Activated T-cell treated with anti-CD3 and anti-CD28 coated beads for 24 hours (primary cell): ENCODE measurements around the gene FUT1.
"Not testable (repeated sequence)": the region's sequence is repeated elsewhere in the genome, so short reads cannot be mapped to it uniquely, and the experiment has no call there.

Experiments used
- DNase-seq: peaks from one replicate; pipeline ENCODE4 v3.0.0-alpha.2; 2020; ENCODE audit warnings: low read depth

Gene FUT1

GRCh38 chr19:48752496-48753365, at the start of gene FUT1:
Gene FUT1, minus strand, starts transcription at chr19:48752641. Its CDS starts 1,360 bp downstream, at chr19:48751281.
- no peak for DNase-seq

- no peak for DNase-seq
Observed at GRCh38 chr19:48799358-48800300, 47.2 kb upstream of the FUT1 start.

- no peak for DNase-seq
Observed at GRCh38 chr19:48798937-48799336, 46.5 kb upstream of the FUT1 start.

- no peak for DNase-seq
Observed at GRCh38 chr19:48797103-48797502, 44.7 kb upstream of the FUT1 start.

- no peak for DNase-seq
Observed at GRCh38 chr19:48796298-48797083, 44.0 kb upstream of the FUT1 start.

- no peak for DNase-seq
Observed at GRCh38 chr19:48795685-48796070, 43.2 kb upstream of the FUT1 start.

GRCh38 chr19:48795055-48795684, 42.7 kb upstream of the FUT1 start:
- peak; percentile 76 for DNase-seq

- no peak for DNase-seq
Observed at GRCh38 chr19:48794291-48794690, 41.9 kb upstream of the FUT1 start.

- DNase-seq, result no peak
Observed at GRCh38 chr19:48793271-48793670, 40.8 kb upstream of the FUT1 start.

- DNase-seq, result not testable (repeated sequence)
Observed at GRCh38 chr19:48787331-48787730, 34.9 kb upstream of the FUT1 start.

GRCh38 chr19:48786422-48786821, 34.0 kb upstream of the FUT1 start:
- DNase-seq, result not testable (repeated sequence)

GRCh38 chr19:48784527-48784926, 32.1 kb upstream of the FUT1 start:
- DNase-seq, result no peak

- no peak for DNase-seq
Observed at GRCh38 chr19:48780631-48781391, 28.4 kb upstream of the FUT1 start.

- no peak for DNase-seq
Observed at GRCh38 chr19:48779636-48780035, 27.2 kb upstream of the FUT1 start.

- DNase-seq, result no peak
Observed at GRCh38 chr19:48777720-48778119, 25.3 kb upstream of the FUT1 start.

GRCh38 chr19:48777139-48777538, 24.7 kb upstream of the FUT1 start:
- no peak for DNase-seq

- DNase-seq, result no peak
Observed at GRCh38 chr19:48772503-48772953, 20.1 kb upstream of the FUT1 start.

- no peak for DNase-seq
Observed at GRCh38 chr19:48770734-48771472, 18.5 kb upstream of the FUT1 start.

- no peak for DNase-seq
Observed at GRCh38 chr19:48770266-48770665, 17.8 kb upstream of the FUT1 start.
